Glutamatergic neuron (in vitro differentiated cells): ENCODE results near the gene GSTM4. TPM values are rescaled to one million over a fixed set of nuclear protein-coding genes. Genes with fewer than 3 reads are reported as not detected.
A peak's percentile ranks its signal among the peaks of the same experiment; 100 is the strongest.

Source experiments
- DNase-seq: peaks from one replicate; pipeline ENCODE4 v3.0.0; 2022
- H3K27ac Mint-ChIP-seq: one replicate; pipeline ENCODE4 v1.8.0; 2020; ENCODE audit warnings: mild to moderate bottlenecking, mixed read lengths, inconsistent platforms; ENCODE audit not compliant: unreplicated experiment
- H3K27me3 Mint-ChIP-seq: one replicate; pipeline ENCODE4 v1.8.0; 2020; ENCODE audit warnings: mild to moderate bottlenecking, moderate library complexity, mixed read lengths, inconsistent platforms; ENCODE audit not compliant: unreplicated experiment
- H3K36me3 Mint-ChIP-seq: one replicate; pipeline ENCODE4 v1.8.0; 2020; ENCODE audit warnings: mild to moderate bottlenecking, mixed read lengths, inconsistent platforms; ENCODE audit not compliant: unreplicated experiment
- H3K4me1 Mint-ChIP-seq: one replicate; pipeline ENCODE4 v1.8.0; 2020; ENCODE audit warnings: mild to moderate bottlenecking, low read depth, mixed read lengths, inconsistent platforms; ENCODE audit not compliant: unreplicated experiment
- H3K4me3 Mint-ChIP-seq: one replicate; pipeline ENCODE4 v1.8.0; 2020; ENCODE audit warnings: mild to moderate bottlenecking, mixed read lengths, inconsistent platforms; ENCODE audit not compliant: unreplicated experiment
- H3K9me3 Mint-ChIP-seq: one replicate; pipeline ENCODE4 v1.8.0; 2020; ENCODE audit warnings: mild to moderate bottlenecking, moderate library complexity, mixed read lengths, inconsistent platforms; ENCODE audit not compliant: unreplicated experiment
- CTCF ChIP-seq: fragments of 200-600 bp; sonication (generic); IDR thresholded peaks from one replicate; pipeline ENCODE4 v1.5.0; 2021; ENCODE audit not compliant: partially characterized antibody, unreplicated experiment
- total RNA-seq: library from RNA; stranded (reverse); fragmentation: NEBNext Ultra II Directional; extraction: Animal tissue kit (Norgen Biotek cat#: 25700); gene quantifications from one replicate; pipeline ENCODE4 v1.2.1, GENCODE V29; 2021; ENCODE audit not compliant: unreplicated experiment

The GSTM4 gene
- total RNA-seq, 1 donor from 2014 or later = 12.3 TPM

GRCh38 chr1:109642626-109643025 is 13.3 kb upstream of the GSTM4 start:
- DNase-seq = no peak
- no peaks in the 10 kb centered on the region for H3K36me3 Mint-ChIP-seq
- no peak overlapping the region for H3K4me3 Mint-ChIP-seq
- H3K27me3 Mint-ChIP-seq = peaks cover 3% of the 10 kb centered on the region
- TF ChIP-seq CTCF = no peak
- no peak overlapping the region for H3K27ac Mint-ChIP-seq
- H3K4me1 Mint-ChIP-seq = peaks cover 7% of the 10 kb centered on the region
- peaks cover 3% of the 10 kb centered on the region for H3K9me3 Mint-ChIP-seq

GRCh38 chr1:109643385-109644230 is 12.3 kb upstream of the GSTM4 start:
- TF ChIP-seq CTCF = peak; percentile 85
- Mint-ChIP-seq H3K27me3 (peaks cover 3% of the 10 kb centered on the region), H3K9me3 (peaks cover 3% of the 10 kb centered on the region), H3K4me1 (peaks cover 7% of the 10 kb centered on the region), H3K27ac (no peak overlapping the region), H3K36me3 (no peaks in the 10 kb centered on the region), H3K4me3 (no peak overlapping the region)
- DNase-seq = peak; percentile 92

GRCh38 chr1:109644670-109645069 is 11.2 kb upstream of the GSTM4 start:
- TF ChIP-seq CTCF = no peak
- Mint-ChIP-seq H3K9me3 (peaks cover 3% of the 10 kb centered on the region), H3K4me3 (no peak overlapping the region), H3K4me1 (peaks cover 3% of the 10 kb centered on the region), H3K27ac (no peak overlapping the region), H3K36me3 (no peaks in the 10 kb centered on the region), H3K27me3 (peaks cover 3% of the 10 kb centered on the region)
- DNase-seq = no peak

- no peak overlapping the region for H3K4me3 Mint-ChIP-seq
- H3K36me3 Mint-ChIP-seq = no peaks in the 10 kb centered on the region
- H3K27ac Mint-ChIP-seq = no peak overlapping the region
- peaks cover 3% of the 10 kb centered on the region for H3K4me1 Mint-ChIP-seq
- no peak for TF ChIP-seq CTCF
- peaks cover 4% of the 10 kb centered on the region for H3K9me3 Mint-ChIP-seq
- DNase-seq = no peak
- peaks cover 2% of the 10 kb centered on the region for H3K27me3 Mint-ChIP-seq
Observed at GRCh38 chr1:109649491-109649914, 6.4 kb upstream of the GSTM4 start.

- Mint-ChIP-seq H3K4me3 (no peak overlapping the region), H3K9me3 (peaks cover 4% of the 10 kb centered on the region), H3K36me3 (no peaks in the 10 kb centered on the region), H3K27me3 (peaks cover 6% of the 10 kb centered on the region), H3K27ac (no peak overlapping the region), H3K4me1 (peaks cover 3% of the 10 kb centered on the region)
- TF ChIP-seq CTCF = no peak
- no peak for DNase-seq
Observed at GRCh38 chr1:109650609-109651008, 5.3 kb upstream of the GSTM4 start.
